Measurements from ENCODE around the gene ASIC2. TPM values are rescaled to one million over a fixed set of nuclear protein-coding genes. Genes with fewer than 3 reads are reported as not detected.

Gene ASIC2
- total RNA-seq, 4 donors from 2014 or later, result 0.80 to 1.8 (median 1.4) TPM; not detected in 1

GRCh38 chr17:33199571-33200510, 93.3 kb downstream of the ASIC2 start:
- no peaks in the 10 kb centered on the region for H3K9me3 ChIP-seq
- peak in 1 of 3 donors; percentile 63 for DNase-seq
- no peak overlapping the region for H3K4me3 ChIP-seq
- H3K27ac ChIP-seq, result no peak overlapping the region
- H3K27me3 ChIP-seq, result no peaks in the 10 kb centered on the region
- H3K36me3 ChIP-seq, result no peaks in the 10 kb centered on the region
- no peaks in the 10 kb centered on the region for H3K4me1 ChIP-seq
- TF ChIP-seq POLR2A (IDR thresholded peaks at IDR 0.05) (no peak), CTCF (IDR thresholded peaks at IDR 0.05) (no peak)

GRCh38 chr17:33198954-33199353, 94.1 kb downstream of the ASIC2 start:
- Histone ChIP-seq H3K4me3 (no peak overlapping the region), H3K4me1 (no peaks in the 10 kb centered on the region), H3K9me3 (no peaks in the 10 kb centered on the region), H3K27me3 (no peaks in the 10 kb centered on the region), H3K36me3 (no peaks in the 10 kb centered on the region), H3K27ac (no peak overlapping the region)
- DNase-seq, result no peak
- TF ChIP-seq CTCF (IDR thresholded peaks at IDR 0.05) (no peak), POLR2A (IDR thresholded peaks at IDR 0.05) (no peak)

DNA sequence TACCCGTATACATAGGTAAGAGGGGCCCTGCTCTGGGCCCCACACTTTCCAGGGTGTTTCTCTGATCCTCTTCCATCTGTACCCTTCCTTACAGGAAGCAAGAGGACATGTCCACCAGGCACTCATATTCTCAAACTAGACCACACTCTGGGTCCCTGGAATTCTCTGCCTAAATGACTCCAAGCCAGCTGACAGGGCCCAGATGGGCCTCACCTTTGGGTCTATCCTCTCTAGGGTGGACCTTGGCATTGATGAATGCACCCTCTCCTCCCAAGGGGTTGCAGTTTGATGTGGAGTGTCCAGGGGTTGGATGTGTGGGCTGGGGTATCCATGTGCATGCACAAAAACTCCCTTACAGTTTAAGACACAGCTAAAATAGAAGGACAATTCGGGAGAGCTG, 95.8 kb downstream of the ASIC2 start:
- Histone ChIP-seq H3K4me3 (no peak overlapping the region), H3K27me3 (no peaks in the 10 kb centered on the region), H3K27ac (no peak overlapping the region), H3K4me1 (no peaks in the 10 kb centered on the region), H3K36me3 (no peaks in the 10 kb centered on the region), H3K9me3 (no peaks in the 10 kb centered on the region)
- DNase-seq, result peak in 1 of 3 donors; percentile 6
- no peak for TF ChIP-seq POLR2A (IDR thresholded peaks at IDR 0.05)
- no peak for TF ChIP-seq CTCF (IDR thresholded peaks at IDR 0.05)

DNA sequence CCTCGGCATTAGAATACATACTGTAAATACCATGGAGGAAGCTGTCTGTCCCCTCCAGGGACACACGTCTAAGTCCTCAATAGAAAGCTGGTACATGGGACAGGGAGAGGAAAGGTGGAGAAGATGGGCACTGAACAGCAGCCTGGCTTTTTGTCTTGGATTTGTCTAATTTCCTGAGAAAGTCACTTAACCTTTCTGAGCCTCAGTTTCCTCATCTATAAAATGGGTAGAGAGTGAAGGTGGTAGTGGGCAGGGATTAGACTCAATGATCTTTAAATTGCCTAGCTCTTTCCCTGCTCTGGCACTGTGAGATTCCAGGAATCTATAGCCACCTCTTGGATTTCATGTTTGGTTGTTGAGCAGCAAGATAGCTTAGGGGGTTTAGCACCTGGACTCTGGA, 96.2 kb downstream of the ASIC2 start:
- Histone ChIP-seq H3K9me3 (no peaks in the 10 kb centered on the region), H3K4me3 (no peak overlapping the region), H3K4me1 (no peaks in the 10 kb centered on the region), H3K36me3 (no peaks in the 10 kb centered on the region), H3K27me3 (no peaks in the 10 kb centered on the region), H3K27ac (no peak overlapping the region)
- DNase-seq, result no peak
- TF ChIP-seq POLR2A (IDR thresholded peaks at IDR 0.05) (no peak), CTCF (IDR thresholded peaks at IDR 0.05) (no peak)

GRCh38 chr17:33192951-33193911, 99.9 kb downstream of the ASIC2 start:
- TF ChIP-seq POLR2A (IDR thresholded peaks at IDR 0.05) (no peak), CTCF (IDR thresholded peaks at IDR 0.05) (no peak)
- Histone ChIP-seq H3K4me1 (no peaks in the 10 kb centered on the region), H3K4me3 (no peak overlapping the region), H3K27me3 (no peaks in the 10 kb centered on the region), H3K27ac (no peak overlapping the region), H3K36me3 (no peaks in the 10 kb centered on the region), H3K9me3 (no peaks in the 10 kb centered on the region)
- DNase-seq, result no peak
